ENCODE data around the gene WNT6. TPM values are rescaled to one million over a fixed set of nuclear protein-coding genes. Genes with fewer than 3 reads are reported as not detected.

Gene WNT6
- total RNA-seq, 6 experiments from 2014 or later, result 0.25 TPM; not detected in 5

- Histone ChIP-seq H3K36me3 (no peaks in the 10 kb centered on the region), H3K27me3 (no peaks in the 10 kb centered on the region), H3K27ac (no peak overlapping the region), H3K4me3 (no peak overlapping the region), H3K9me3 (no peaks in the 10 kb centered on the region), H3K4me1 (peaks cover 0 to 4% (median 0%) of the 10 kb centered on the region in 4 donors)
- ATAC-seq, result no peak
- WGBS (ENCODE audit: insufficient coverage, low coverage, low lambda C conversion rate, missing lambda C conversion rate), result no CpG with 5 or more reads among the region's 5 CpGs
- no peak for TF ChIP-seq POLR2A (IDR thresholded peaks at IDR 0.05)
- no peak for TF ChIP-seq CTCF (IDR thresholded peaks at IDR 0.05)
- DNase-seq, result no peak
- intact Hi-C loops (cut with DNase I), result no loop called here
Observed at GRCh38 chr2:218888341-218888740, 28.7 kb downstream of the WNT6 start.

GRCh38 chr2:218889937-218890336 is 30.3 kb downstream of the WNT6 start:
- Histone ChIP-seq H3K36me3 (no peaks in the 10 kb centered on the region), H3K27me3 (peaks cover 0 to 14% of the 10 kb centered on the region in 2 donors), H3K27ac (no peak overlapping the region), H3K4me3 (no peak overlapping the region), H3K9me3 (no peaks in the 10 kb centered on the region), H3K4me1 (peaks cover 0 to 4% (median 0%) of the 10 kb centered on the region in 4 donors)
- no peak for DNase-seq
- intact Hi-C loops (cut with DNase I), result no loop called here
- WGBS (ENCODE audit: insufficient coverage, low coverage, low lambda C conversion rate, missing lambda C conversion rate), result 87% methylated on average over 12 of the region's 23 CpGs
- no peak for ATAC-seq
- TF ChIP-seq CTCF (IDR thresholded peaks at IDR 0.05), result no peak
- no peak for TF ChIP-seq POLR2A (IDR thresholded peaks at IDR 0.05)

- H3K4me3 ChIP-seq, result no peak overlapping the region
- peaks cover 0 to 4% (median 0%) of the 10 kb centered on the region in 4 donors for H3K4me1 ChIP-seq
- H3K27me3 ChIP-seq, result peaks cover 0 to 17% of the 10 kb centered on the region in 2 donors
- ATAC-seq (no peak), DNase-seq (no peak)
- H3K36me3 ChIP-seq, result no peaks in the 10 kb centered on the region
- intact Hi-C loops (cut with DNase I), result no loop called here
- H3K27ac ChIP-seq, result no peak overlapping the region
- WGBS (ENCODE audit: insufficient coverage, low coverage, low lambda C conversion rate, missing lambda C conversion rate), result 53% methylated on average over 3 of the region's 3 CpGs
- TF ChIP-seq CTCF (IDR thresholded peaks at IDR 0.05) (no peak), POLR2A (IDR thresholded peaks at IDR 0.05) (no peak)
- no peaks in the 10 kb centered on the region for H3K9me3 ChIP-seq
Observed at GRCh38 chr2:218890369-218890768, 30.8 kb downstream of the WNT6 start.

- no peak for TF ChIP-seq CTCF (IDR thresholded peaks at IDR 0.05)
- no peak for TF ChIP-seq POLR2A (IDR thresholded peaks at IDR 0.05)
- Histone ChIP-seq H3K36me3 (no peaks in the 10 kb centered on the region), H3K27ac (no peak overlapping the region), H3K27me3 (peaks cover 0 to 17% of the 10 kb centered on the region in 2 donors), H3K4me1 (peaks cover 0 to 4% (median 0%) of the 10 kb centered on the region in 4 donors), H3K4me3 (no peak overlapping the region), H3K9me3 (no peaks in the 10 kb centered on the region)
- ATAC-seq (no peak), DNase-seq (no peak)
- intact Hi-C loops (cut with DNase I), result no loop called here
- 39% methylated on average over 6 of the region's 19 CpGs for WGBS (ENCODE audit: insufficient coverage, low coverage, low lambda C conversion rate, missing lambda C conversion rate)
Observed at GRCh38 chr2:218891275-218892135, 31.9 kb downstream of the WNT6 start.
